ENCODE measurements around the gene HAO1.

Gene HAO1

DNA sequence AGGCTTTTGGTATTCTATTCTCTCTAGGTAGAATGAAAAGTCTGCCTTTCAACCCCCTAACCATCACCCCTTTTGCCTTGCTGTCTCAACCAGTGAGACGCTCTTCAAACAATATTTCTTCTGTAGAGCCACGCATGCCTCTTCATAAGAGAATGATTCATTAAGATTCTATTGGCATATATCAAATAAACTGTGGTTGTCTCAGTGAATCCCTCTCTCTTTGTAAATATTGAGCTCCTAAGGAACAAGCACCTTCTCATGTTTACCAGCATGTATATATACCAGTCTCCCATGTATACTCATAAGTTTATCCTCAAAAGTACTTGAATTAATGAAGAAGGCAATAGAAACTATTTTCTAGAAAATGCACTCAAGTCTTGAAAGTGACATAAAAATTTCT, 90.6 kb downstream of the HAO1 start:
- Histone ChIP-seq H3K23ac (ENCODE audit: low read length in 2 of 2) (no peak overlapping the region), H3K14ac (ENCODE audit: low read length in 2 of 2) (no peak overlapping the region), H3K4me3 (ENCODE audit: insufficient read depth in 1 of 2, low read depth in 1 of 2, low read length in 2 of 2) (no peak overlapping the region), H3K9ac (ENCODE audit: low read length) (no peak overlapping the region), H2BK12ac (ENCODE audit: low read length in 2 of 2) (no peak overlapping the region), H2AFZ (ENCODE audit: low read depth, low read length) (no peak overlapping the region), H3K4me1 (ENCODE audit: control insufficient read depth, insufficient read depth, low read depth, low read length) (peaks cover 2% of the 10 kb centered on the region), H4K8ac (ENCODE audit: low read length) (no peak overlapping the region), H2BK15ac (ENCODE audit: low read depth, poor library complexity, severe bottlenecking) (no peak overlapping the region), H3K9me3 (ENCODE audit: control insufficient read depth, low read length) (no peaks in the 10 kb centered on the region), H3K4ac (ENCODE audit: low read depth in 1 of 2, low read length in 2 of 2) (no peak overlapping the region), H2AK5ac (ENCODE audit: low read length, severe bottlenecking) (no peak overlapping the region), H3K18ac (ENCODE audit: low read depth in 1 of 2, low read length in 2 of 2) (no peak overlapping the region), H2BK5ac (ENCODE audit: low read depth, low read length, poor library complexity, severe bottlenecking) (no peak overlapping the region), H3K27ac (ENCODE audit: low read length, poor library complexity, severe bottlenecking) (no peak overlapping the region), H3K36me3 (ENCODE audit: control insufficient read depth in 1 of 2, insufficient read depth in 2 of 2, low read depth in 1 of 2, low read length in 2 of 2) (no peaks in the 10 kb centered on the region), H3K27me3 (ENCODE audit: control insufficient read depth in 1 of 2, insufficient read depth in 1 of 2, low read length in 2 of 2) (no peaks in the 10 kb centered on the region), H3K4me2 (ENCODE audit: low read length, poor library complexity, severe bottlenecking) (no peak overlapping the region), H3K79me1 (replicated peaks; ENCODE audit: low read length, poor library complexity, severe bottlenecking) (no peaks in the 10 kb centered on the region), H4K91ac (ENCODE audit: low read length) (no peak overlapping the region), H2BK120ac (ENCODE audit: low read depth, low read length) (no peak overlapping the region)
- DNase-seq, result no peak
- 100% methylated on average over 1 of the region's 2 CpGs for WGBS

DNA sequence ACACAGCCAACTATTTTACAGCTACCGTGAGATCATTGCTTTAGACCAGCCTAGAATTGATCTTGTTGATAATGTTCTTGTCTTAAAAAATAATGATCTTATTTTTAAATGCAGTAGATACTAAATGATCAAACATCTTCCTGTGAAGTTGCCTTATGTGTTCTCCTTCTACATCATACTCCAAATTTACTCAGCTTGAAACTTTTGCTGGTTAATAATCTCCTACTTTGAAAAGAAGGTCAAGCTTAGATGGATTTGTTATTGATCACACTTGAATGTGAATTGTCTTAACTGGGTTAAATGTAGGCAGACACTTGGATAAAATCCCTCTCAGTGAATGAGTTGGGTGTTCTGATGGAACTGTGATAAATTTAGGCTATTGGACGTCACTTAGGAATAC, 91.9 kb downstream of the HAO1 start:
- peaks cover 2% of the 10 kb centered on the region for H3K4me1 ChIP-seq (ENCODE audit: control insufficient read depth, insufficient read depth, low read depth, low read length)
- H3K4me3 ChIP-seq (ENCODE audit: insufficient read depth in 1 of 2, low read depth in 1 of 2, low read length in 2 of 2), result no peak overlapping the region
- H3K4me2 ChIP-seq (ENCODE audit: low read length, poor library complexity, severe bottlenecking), result no peak overlapping the region

DNA sequence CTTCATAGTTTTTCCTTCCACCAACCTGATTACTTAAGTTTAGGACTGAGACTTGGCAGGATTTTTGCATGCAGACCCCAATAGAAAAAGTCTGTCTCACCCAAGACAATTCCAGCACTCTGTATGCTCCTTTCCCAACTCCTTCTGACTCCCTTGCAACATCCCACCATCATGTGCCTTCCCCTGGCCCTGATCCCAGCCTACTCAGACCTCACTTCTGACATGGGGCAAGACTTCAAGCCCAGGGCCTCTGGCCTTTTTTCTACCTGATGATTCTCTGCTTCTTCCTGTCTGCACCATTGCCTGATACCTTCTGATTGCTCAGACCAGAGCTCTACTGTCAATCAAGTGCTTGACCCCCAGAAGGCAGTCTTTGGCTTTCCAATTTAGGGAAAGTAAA, 96.6 kb downstream of the HAO1 start:
- no peak overlapping the region for H2BK12ac ChIP-seq (ENCODE audit: low read length in 2 of 2)
- no peak overlapping the region for H3K27ac ChIP-seq (ENCODE audit: low read length, poor library complexity, severe bottlenecking)
- H2BK120ac ChIP-seq (ENCODE audit: low read depth, low read length), result no peak overlapping the region
- H3K18ac ChIP-seq (ENCODE audit: low read depth in 1 of 2, low read length in 2 of 2), result no peak overlapping the region
- H3K27me3 ChIP-seq (ENCODE audit: control insufficient read depth in 1 of 2, insufficient read depth in 1 of 2, low read length in 2 of 2), result no peaks in the 10 kb centered on the region
- H3K14ac ChIP-seq (ENCODE audit: low read length in 2 of 2), result no peak overlapping the region
- peak; percentile 68 for DNase-seq
- no peaks in the 10 kb centered on the region for H3K9me3 ChIP-seq (ENCODE audit: control insufficient read depth, low read length)
- no peak overlapping the region for H2BK15ac ChIP-seq (ENCODE audit: low read depth, poor library complexity, severe bottlenecking)
- H2AK5ac ChIP-seq (ENCODE audit: low read length, severe bottlenecking), result no peak overlapping the region
- no peak overlapping the region for H2BK5ac ChIP-seq (ENCODE audit: low read depth, low read length, poor library complexity, severe bottlenecking)
- H4K91ac ChIP-seq (ENCODE audit: low read length), result no peak overlapping the region
- H3K36me3 ChIP-seq (ENCODE audit: control insufficient read depth in 1 of 2, insufficient read depth in 2 of 2, low read depth in 1 of 2, low read length in 2 of 2), result no peaks in the 10 kb centered on the region
- H4K8ac ChIP-seq (ENCODE audit: low read length), result no peak overlapping the region
- no peak overlapping the region for H3K4me2 ChIP-seq (ENCODE audit: low read length, poor library complexity, severe bottlenecking)
- H3K4me1 ChIP-seq (ENCODE audit: control insufficient read depth, insufficient read depth, low read depth, low read length), result peaks cover 3% of the 10 kb centered on the region
- H3K9ac ChIP-seq (ENCODE audit: low read length), result peak overlapping the region; percentile 57
- no peak overlapping the region for H3K4me3 ChIP-seq (ENCODE audit: insufficient read depth in 1 of 2, low read depth in 1 of 2, low read length in 2 of 2)
- H3K79me1 ChIP-seq (replicated peaks; ENCODE audit: low read length, poor library complexity, severe bottlenecking), result no peaks in the 10 kb centered on the region
- H3K4ac ChIP-seq (ENCODE audit: low read depth in 1 of 2, low read length in 2 of 2), result no peak overlapping the region
- H3K23ac ChIP-seq (ENCODE audit: low read length in 2 of 2), result no peak overlapping the region
- no peak overlapping the region for H2AFZ ChIP-seq (ENCODE audit: low read depth, low read length)

More for the DNA sequence above, 91.9 kb downstream of the HAO1 start:
- no peaks in the 10 kb centered on the region for H3K27me3 ChIP-seq (ENCODE audit: control insufficient read depth in 1 of 2, insufficient read depth in 1 of 2, low read length in 2 of 2)
- no peak overlapping the region for H3K27ac ChIP-seq (ENCODE audit: low read length, poor library complexity, severe bottlenecking)
- no peak overlapping the region for H2BK120ac ChIP-seq (ENCODE audit: low read depth, low read length)
- H2AFZ ChIP-seq (ENCODE audit: low read depth, low read length), result no peak overlapping the region
- no peaks in the 10 kb centered on the region for H3K36me3 ChIP-seq (ENCODE audit: control insufficient read depth in 1 of 2, insufficient read depth in 2 of 2, low read depth in 1 of 2, low read length in 2 of 2)
- H3K9me3 ChIP-seq (ENCODE audit: control insufficient read depth, low read length), result no peaks in the 10 kb centered on the region
- H4K91ac ChIP-seq (ENCODE audit: low read length), result no peak overlapping the region
- no peaks in the 10 kb centered on the region for H3K79me1 ChIP-seq (replicated peaks; ENCODE audit: low read length, poor library complexity, severe bottlenecking)
- H4K8ac ChIP-seq (ENCODE audit: low read length), result no peak overlapping the region
- H2BK15ac ChIP-seq (ENCODE audit: low read depth, poor library complexity, severe bottlenecking), result no peak overlapping the region
- H2BK5ac ChIP-seq (ENCODE audit: low read depth, low read length, poor library complexity, severe bottlenecking), result no peak overlapping the region
- no peak overlapping the region for H2AK5ac ChIP-seq (ENCODE audit: low read length, severe bottlenecking)
- no peak overlapping the region for H3K9ac ChIP-seq (ENCODE audit: low read length)
- H3K4ac ChIP-seq (ENCODE audit: low read depth in 1 of 2, low read length in 2 of 2), result no peak overlapping the region
- no peak overlapping the region for H2BK12ac ChIP-seq (ENCODE audit: low read length in 2 of 2)
- H3K18ac ChIP-seq (ENCODE audit: low read depth in 1 of 2, low read length in 2 of 2), result no peak overlapping the region
- H3K23ac ChIP-seq (ENCODE audit: low read length in 2 of 2), result no peak overlapping the region
- no peak for DNase-seq
- no peak overlapping the region for H3K14ac ChIP-seq (ENCODE audit: low read length in 2 of 2)
- WGBS, result no CpG with 5 or more reads among the region's 2 CpGs

DNA sequence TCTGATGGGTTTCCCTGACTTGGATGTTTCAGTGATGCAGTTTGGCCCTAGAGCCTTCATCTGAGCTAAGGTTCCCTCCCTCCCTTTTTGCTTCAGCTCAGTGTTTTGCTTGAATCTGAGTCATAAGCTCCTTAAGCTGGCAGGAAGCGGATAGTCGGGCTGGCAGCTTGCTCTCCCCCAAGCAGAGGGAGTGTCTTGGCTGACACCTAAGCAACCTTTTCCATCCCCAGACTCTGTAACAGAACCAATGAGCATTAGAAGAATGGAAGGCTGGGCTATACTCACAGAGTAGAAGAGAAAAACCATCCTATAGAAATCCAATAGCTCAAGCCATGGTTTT, 98.3 kb downstream of the HAO1 start:
- H2BK5ac ChIP-seq (ENCODE audit: low read depth, low read length, poor library complexity, severe bottlenecking), result no peak overlapping the region
- 11% methylated on average over 2 of the region's 2 CpGs for WGBS
- H3K14ac ChIP-seq (ENCODE audit: low read length in 2 of 2), result no peak overlapping the region
- H4K91ac ChIP-seq (ENCODE audit: low read length), result no peak overlapping the region
- no peaks in the 10 kb centered on the region for H3K27me3 ChIP-seq (ENCODE audit: control insufficient read depth in 1 of 2, insufficient read depth in 1 of 2, low read length in 2 of 2)
- H3K18ac ChIP-seq (ENCODE audit: low read depth in 1 of 2, low read length in 2 of 2), result no peak overlapping the region
- no peaks in the 10 kb centered on the region for H3K9me3 ChIP-seq (ENCODE audit: control insufficient read depth, low read length)
- no peak overlapping the region for H3K4me3 ChIP-seq (ENCODE audit: insufficient read depth in 1 of 2, low read depth in 1 of 2, low read length in 2 of 2)
- no peak overlapping the region for H2BK120ac ChIP-seq (ENCODE audit: low read depth, low read length)
- H4K8ac ChIP-seq (ENCODE audit: low read length), result no peak overlapping the region
- H3K4me1 ChIP-seq (ENCODE audit: control insufficient read depth, insufficient read depth, low read depth, low read length), result peaks cover 3% of the 10 kb centered on the region
- H3K79me1 ChIP-seq (replicated peaks; ENCODE audit: low read length, poor library complexity, severe bottlenecking), result no peaks in the 10 kb centered on the region
- peak; percentile 78 for DNase-seq
- no peak overlapping the region for H2BK12ac ChIP-seq (ENCODE audit: low read length in 2 of 2)
- H2AFZ ChIP-seq (ENCODE audit: low read depth, low read length), result no peak overlapping the region
- H3K4ac ChIP-seq (ENCODE audit: low read depth in 1 of 2, low read length in 2 of 2), result no peak overlapping the region
- H3K23ac ChIP-seq (ENCODE audit: low read length in 2 of 2), result no peak overlapping the region
- H2BK15ac ChIP-seq (ENCODE audit: low read depth, poor library complexity, severe bottlenecking), result no peak overlapping the region
- no peak overlapping the region for H3K4me2 ChIP-seq (ENCODE audit: low read length, poor library complexity, severe bottlenecking)
- no peak overlapping the region for H2AK5ac ChIP-seq (ENCODE audit: low read length, severe bottlenecking)
- H3K27ac ChIP-seq (ENCODE audit: low read length, poor library complexity, severe bottlenecking), result no peak overlapping the region
- peak overlapping the region; percentile 81 for H3K9ac ChIP-seq (ENCODE audit: low read length)
- H3K36me3 ChIP-seq (ENCODE audit: control insufficient read depth in 1 of 2, insufficient read depth in 2 of 2, low read depth in 1 of 2, low read length in 2 of 2), result no peaks in the 10 kb centered on the region
